HG02798 (cell line): ENCODE data around the gene CDS2.
A peak's percentile ranks its signal among the peaks of the same experiment; 100 is the strongest.

Source experiments
- ATAC-seq: cut with Tn5 transposase; IDR thresholded peaks from one replicate; pipeline ENCODE4 v1.9.1; 2021; ENCODE audit warnings: mild to moderate bottlenecking; ENCODE audit not compliant: unreplicated experiment, poor library complexity

Gene CDS2

DNA sequence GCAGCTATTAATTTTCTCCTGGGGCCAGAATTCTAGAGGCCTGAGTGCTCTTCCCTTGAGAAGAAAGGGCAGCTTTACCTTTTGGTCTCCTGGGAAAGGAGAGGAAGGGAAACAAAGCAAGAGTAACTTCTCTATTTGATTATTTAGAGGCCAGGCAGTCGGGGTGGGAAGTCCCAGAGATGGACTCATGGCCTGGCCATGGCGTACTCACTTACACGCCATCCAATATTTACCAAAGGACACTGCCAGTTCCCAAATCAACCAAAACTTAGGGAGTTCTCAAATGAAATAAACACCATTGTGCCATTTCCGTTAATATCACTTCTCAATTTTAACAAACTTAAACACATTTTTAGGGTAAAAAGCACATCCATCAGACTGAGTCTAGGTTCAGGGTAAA, 76.6 kb downstream of the CDS2 start:
- ATAC-seq: no peak

DNA sequence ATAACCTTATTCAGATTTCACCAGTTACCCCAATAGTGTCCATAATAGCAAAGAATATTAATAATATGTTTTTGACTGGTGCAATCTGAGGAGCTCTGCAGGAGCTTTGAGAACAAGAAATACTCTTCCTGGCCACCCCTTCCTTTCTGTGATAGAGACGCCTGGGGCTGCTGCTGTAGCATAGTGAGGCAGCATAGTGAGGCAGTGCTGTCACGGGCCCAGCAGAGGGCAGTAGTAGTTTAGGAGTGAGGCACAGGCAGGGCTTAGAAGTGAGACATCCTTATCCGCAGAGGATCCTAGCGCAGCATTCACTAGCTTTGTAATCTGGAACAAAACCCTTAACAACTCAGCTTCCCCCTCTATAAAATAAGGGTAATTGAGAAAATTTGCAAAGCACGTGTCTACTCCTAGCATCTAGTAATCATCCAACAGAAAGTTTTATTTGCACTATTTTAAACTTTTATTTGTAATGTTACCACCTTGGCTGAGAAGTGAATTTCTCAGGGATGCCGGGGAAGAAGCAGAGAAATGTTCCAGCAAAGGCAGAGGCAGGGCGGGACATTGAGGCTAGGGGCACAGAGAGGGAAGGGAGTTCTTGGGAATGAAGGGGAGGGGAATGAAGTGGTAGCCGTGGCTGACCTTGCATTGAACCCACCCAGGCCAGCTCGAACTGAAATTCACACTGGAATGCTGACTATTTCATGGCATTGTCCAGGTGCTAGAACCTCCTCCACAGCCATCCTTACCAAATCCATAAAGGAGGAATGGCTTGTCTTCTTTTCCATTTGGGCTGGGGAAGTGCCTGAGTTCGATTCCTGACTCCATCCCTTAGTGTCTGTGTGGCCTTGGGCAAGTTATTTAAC, 78.8 kb downstream of the CDS2 start:
- ATAC-seq: peak; percentile 91

DNA sequence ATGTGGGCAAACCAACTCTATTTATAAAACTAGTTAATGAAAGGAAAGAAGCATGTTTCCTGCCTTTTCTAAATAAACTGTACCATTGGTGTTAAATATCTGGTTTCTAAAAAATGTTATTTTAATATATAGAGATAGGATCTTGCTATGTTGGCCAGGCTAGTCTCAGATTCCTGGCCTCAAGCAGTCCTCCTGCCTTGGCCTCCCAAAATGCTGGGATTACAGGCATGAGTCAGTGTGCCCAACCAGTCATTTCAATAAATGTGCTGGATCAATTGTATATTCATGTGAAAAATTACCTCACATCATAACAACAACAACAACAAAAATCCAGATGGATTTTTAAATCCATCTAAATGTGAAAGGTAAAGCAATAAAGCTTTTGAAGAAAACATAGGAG, 80.3 kb downstream of the CDS2 start:
- no peak for ATAC-seq

DNA sequence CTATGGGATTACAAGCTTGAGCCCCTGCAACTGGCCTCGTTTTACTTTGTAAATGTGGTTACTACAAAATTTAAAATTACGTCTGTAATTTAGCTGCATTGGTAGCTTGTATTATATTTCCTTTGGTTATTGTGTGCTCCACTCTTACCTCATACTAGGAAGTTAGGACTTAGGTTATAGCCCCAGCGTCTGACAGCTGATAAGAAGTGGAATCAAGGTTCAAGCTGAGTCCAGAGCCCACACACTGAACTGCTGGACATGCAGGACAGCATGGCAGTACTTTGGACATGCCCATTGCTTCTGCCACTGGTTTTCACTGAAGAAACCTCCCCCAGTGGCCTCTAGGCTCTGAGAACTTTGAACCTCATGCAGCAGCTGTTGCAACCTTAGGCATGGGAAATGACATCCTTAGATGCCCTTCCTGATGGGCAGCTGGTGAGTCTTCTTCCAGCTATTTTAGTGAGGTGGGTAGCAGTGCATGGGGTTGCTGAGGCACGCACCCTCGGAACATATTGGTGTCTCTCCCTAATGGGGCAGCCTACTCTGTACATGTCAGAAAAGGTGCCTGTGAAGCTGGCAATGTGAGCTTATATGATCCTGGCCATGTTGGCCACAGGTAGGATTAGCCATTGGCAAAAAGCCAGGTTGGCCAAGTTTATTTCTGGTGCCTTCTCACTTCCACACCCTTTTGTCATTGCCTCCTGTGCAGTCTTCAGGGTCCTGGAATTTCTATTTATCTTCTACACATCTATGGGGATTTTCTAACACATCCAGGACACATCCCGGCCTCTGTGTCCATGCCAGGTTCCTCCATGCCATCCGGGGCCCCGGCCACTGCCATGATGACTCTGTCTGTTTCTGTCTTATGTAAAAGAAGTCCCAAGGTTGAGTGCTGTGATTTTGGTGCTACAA, 85.3 kb downstream of the CDS2 start:
- ATAC-seq: no peak

DNA sequence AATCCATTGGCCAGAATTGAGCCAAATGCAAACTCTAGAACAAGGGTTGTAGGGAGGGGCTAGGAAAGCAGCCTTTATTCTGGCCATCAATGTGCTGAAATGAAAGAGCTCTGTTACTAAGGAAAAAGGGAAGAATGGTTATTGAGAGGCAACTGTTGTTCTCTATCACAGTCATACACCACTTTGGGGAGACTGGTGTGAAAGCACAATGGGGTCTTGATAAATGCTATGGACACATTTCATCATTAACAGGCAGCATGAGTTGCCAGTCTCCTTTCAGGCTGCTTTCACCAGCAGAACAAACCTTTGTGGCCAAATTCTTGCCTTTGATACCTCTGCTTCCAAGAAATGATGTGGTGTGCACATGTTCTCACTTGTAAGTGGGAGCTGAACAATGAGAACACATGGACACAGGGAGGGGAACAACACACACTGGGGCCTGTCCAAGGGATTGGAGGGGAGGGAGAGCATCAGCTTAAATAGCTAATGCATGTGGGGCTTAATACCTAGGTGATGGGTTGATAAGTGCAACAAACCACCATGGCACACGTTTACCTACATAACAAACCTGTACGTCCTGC, 86.2 kb downstream of the CDS2 start:
- no peak for ATAC-seq

DNA sequence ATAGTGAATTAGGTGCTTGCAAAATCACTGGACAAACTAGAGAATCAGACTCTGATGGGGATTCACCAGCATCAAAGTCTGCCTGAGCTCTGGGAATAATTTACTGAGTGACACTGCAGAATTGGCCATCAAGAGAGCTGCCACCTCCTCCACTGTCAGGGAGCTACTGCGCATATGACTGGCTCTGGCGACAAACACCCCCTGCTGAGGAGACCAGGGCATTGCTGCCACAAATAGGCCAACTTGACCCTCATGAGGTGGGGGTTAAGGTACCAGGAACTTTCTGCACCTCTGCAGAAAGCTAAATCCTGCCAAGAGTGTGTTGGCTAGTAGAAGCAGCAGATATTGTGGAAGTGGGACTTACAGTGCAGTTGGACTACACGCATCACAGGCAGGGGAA, 88.0 kb downstream of the CDS2 start:
- no peak for ATAC-seq

DNA sequence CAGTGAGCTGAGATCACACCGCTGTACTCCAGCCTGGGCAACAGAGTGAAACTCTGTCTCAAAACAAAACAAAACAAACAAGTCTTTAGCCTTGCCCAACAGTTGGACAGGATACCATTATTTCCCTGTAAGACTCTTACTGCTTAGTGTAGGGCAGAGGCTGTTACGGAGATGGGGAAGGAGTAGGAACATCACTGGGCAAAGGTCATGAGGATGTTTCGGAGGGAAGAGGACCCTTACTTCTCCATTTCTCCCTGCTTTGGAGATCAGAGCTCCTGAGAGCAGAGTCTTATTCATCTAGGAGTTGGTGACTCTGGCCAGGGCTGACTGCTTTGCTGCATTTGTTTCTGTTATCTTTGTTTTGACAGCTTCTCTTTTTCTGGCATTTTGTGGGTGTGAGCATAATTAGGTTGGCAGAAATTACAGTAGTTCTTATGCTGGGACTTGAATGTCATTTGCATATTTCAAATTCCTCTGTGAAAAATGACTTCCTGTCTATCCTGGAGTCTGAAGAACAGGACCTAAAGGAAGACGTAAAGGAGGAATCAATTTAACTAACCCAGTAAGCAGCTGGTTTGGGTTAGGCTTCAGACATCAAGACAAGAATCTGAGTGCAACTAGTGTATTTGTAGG, 89.0 kb downstream of the CDS2 start:
- no peak for ATAC-seq

DNA sequence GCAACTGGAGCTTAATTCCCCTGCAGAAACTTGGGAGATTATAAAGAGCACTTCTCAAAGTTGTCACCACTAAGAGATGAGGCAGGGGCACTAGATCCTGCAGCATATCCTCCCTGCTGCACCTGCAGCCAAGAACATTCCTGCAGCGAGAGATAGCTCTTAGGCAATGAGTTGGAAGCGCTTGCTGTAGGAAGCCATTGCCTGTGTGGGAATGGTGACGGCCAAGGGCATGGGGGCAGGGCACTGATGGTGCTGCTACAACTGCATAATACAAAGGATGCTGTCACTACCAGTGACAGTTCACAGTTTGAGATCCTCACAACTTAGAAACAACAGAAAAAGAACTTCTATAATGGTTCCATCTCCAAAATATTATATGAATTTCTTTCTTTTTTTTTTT, 89.9 kb downstream of the CDS2 start:
- ATAC-seq: no peak

DNA sequence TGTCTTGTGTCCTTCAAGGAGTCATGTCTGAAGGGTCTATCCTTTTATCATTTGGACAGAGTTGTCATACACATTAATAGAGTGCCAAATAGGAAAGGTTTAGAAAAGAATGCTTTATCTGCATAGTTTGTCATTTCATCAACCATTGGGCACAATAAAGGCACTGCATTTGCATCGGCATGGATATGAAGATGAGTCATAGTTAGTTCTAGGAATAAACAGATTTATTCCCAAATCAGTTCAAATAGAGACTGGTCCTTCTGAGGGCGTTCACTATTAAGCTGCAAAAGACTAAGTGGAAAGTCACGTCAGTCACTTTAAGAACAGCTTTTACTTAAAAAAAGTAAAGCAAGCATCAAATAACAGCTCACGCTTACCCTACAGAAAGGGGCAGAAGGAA, 90.8 kb downstream of the CDS2 start:
- ATAC-seq: no peak

DNA sequence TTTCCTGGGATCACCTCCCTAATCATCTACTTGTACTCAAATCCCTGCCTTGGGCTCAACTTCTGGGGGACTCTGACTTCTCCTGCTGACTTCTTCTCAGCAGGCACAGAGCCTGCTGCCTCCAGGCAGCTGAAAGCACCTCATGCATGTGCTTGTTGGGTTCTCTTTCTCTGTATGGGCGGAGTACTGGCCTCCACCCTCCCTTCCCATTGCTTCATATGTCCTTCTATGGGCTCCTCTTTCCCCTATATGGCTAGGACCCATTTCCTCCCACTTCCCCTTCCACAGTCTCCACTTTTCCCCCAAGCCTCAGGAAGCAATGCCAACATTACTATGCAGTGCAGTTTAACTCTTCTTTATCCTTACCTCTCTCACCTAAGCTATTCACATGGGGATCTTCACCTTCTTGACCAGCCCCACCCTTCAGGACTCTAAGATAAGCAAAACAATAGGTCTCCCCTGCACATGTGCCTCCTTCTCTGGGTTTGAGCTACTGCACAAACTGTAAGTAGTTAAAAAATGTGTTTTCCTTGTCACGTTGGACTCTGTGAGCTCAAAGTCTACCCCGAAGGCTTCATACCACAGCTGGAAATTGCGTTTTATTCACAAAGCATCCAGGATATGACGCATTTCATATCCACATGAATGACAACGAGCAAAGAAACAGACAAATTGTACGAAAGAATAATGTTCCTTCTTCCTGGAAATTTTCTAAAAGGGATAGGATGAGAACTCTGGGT, 93.7 kb downstream of the CDS2 start:
- ATAC-seq: no peak

DNA sequence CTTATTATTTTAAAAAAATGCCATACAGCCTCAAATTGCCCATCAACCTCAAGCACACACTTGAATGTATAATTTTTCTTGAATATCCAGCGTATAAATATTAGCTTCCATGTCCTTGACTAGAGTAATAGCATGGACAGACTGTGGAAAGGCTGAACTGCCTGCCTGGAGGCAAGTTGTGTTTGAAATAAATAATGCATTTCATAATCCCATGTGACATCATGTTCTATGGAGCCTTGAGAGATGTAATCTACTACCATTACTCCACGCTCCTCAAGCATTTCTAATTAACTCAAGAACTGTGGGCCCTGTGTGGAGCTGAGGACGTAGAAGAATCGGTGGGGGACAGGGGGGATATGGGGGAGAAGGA, 94.2 kb downstream of the CDS2 start:
- no peak for ATAC-seq

DNA sequence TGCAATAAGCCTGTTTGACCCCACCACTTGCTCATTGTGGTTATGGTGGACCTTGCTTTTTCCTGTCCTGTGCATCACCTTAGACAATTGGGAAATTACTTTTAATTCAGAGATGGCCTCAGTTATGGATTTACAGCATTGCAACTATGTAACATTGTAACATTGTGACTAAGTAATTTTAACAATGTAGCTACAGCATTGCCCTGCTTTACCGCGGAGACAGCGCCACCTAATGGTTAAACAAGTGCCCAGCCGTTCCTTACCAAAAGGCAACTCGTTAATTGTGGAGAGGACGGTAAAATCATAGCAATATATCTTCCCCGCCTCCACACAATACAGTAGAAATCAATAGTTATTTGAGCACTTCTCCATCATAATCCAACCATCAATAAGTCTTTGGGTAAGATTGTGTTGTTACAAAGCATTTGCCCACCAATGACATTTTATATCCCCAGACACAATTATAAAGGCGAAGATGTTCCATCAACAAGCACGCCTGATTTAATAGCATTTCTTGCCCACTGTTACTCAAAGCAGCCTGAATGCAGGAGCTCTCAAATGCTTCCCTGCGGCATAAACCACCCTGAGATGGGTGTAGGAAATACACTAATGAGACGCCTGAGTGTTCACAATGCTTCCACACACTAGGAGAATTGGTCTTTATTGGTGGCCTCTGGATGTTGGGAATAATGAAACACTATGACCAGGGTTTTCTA, 96.3 kb downstream of the CDS2 start:
- no peak for ATAC-seq

DNA sequence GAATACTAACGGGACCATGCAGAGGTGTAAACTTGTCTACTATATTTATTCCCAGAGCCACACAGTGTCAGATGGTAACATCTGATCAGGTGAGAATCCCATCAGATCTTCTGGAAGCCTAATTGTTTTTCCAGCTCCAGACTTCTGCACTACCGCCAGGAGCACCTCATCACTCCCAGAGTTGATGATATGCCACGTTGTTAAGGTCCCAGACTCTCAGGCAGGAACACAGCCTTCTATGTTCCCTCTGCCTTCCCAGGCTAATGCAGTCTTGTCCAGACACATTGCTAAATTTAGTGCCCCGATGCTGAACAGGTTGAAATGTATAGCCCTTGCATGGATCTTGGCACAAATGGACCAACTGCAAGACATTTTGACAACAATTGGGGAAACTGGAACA, 103.7 kb downstream of the CDS2 start:
- no peak for ATAC-seq

DNA sequence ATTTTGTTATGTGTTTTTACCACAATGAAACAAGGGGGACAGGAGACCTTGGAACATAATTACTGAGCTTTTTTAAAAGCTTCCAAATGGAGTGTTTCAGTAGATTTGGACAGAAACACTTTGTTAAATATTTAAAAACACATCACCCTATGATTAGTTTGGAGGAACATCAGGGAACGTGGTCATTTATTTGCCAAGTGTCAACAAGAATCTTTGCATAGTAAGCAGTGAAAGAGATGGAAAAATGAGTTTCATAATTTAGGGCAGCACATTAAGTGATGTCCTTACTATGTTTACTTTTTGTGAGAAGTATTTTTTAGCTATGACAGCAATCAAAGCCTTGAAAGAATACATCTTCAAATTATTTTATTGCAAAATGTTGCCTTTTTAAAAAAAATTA, 107.3 kb downstream of the CDS2 start:
- no peak for ATAC-seq

DNA sequence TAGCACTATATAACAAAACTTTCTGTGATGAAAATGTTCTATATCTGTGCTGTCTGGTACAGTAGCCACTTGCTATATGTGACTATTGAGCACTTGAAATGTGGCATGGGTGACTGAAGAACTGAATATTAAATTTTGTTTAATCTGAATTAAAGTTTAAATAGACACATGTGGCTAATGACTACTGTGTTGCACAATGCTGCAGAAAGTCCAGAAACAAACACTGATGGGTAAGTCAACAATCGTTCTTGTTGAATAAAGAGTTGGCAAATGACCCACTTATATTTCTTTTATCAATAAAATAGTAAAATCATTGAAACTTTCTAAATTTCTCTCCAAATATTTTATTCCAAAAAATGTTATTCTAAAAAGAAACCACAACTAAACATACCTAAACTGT, 108.2 kb downstream of the CDS2 start:
- no peak for ATAC-seq
